ENCODE results near the gene UPF1. TPM values are rescaled to one million over a fixed set of nuclear protein-coding genes. Genes with fewer than 3 reads are reported as not detected.

UPF1 gene
- total RNA-seq, 2 donors from 2014 or later: 38.9 to 59.0 TPM

GRCh38 chr19:18865973-18866799, 34.4 kb downstream of the UPF1 start:
- peaks cover 26 to 46% of the 10 kb centered on the region in 2 donors for H3K36me3 ChIP-seq (replicated peaks in 1 of 2; ENCODE audit: insufficient read depth in 1 of 2, low read depth in 2 of 2)
- no peak overlapping the region for H3K4me3 ChIP-seq
- no peak overlapping the region for H3K27ac ChIP-seq
- no peaks in the 10 kb centered on the region for H3K9me3 ChIP-seq
- peak; percentile 60 for ATAC-seq
- intact Hi-C loops (cut with DNase I): no loop called here
- WGBS, 2 donors: 40 to 49% methylated on average over 26 to 35 of the region's 38 CpGs
- DNase-seq: peak in 3 of 4 donors; percentile 41 to 62 (median 44)
- TF ChIP-seq CTCF (IDR thresholded peaks at IDR 0.05): peak; percentile 56 to 95 (median 78)
- no peak for TF ChIP-seq POLR2A (IDR thresholded peaks at IDR 0.05)
- no peaks in the 10 kb centered on the region for H3K4me1 ChIP-seq
- H3K27me3 ChIP-seq: no peaks in the 10 kb centered on the region

- Histone ChIP-seq H3K4me1 (no peaks in the 10 kb centered on the region), H3K4me3 (no peak overlapping the region), H3K36me3 (replicated peaks in 1 of 2; ENCODE audit: insufficient read depth in 1 of 2, low read depth in 2 of 2) (peaks cover 21 to 40% of the 10 kb centered on the region in 2 donors), H3K27me3 (no peaks in the 10 kb centered on the region), H3K27ac (no peak overlapping the region), H3K9me3 (no peaks in the 10 kb centered on the region)
- WGBS, 2 donors: 86 to 90% methylated on average over 17 of the region's 17 CpGs
- intact Hi-C loops (cut with DNase I): no loop called here
- TF ChIP-seq CTCF (IDR thresholded peaks at IDR 0.05) (peak in 2 of 7 experiments; percentile 0 to 2), POLR2A (IDR thresholded peaks at IDR 0.05) (no peak)
- DNase-seq (no peak), ATAC-seq (no peak)
Measured at GRCh38 chr19:18866800-18867123, 35.0 kb downstream of the UPF1 start.

GRCh38 chr19:18867199-18867598, 35.4 kb downstream of the UPF1 start:
- intact Hi-C loops (cut with DNase I): no loop called here
- Histone ChIP-seq H3K27me3 (no peaks in the 10 kb centered on the region), H3K9me3 (no peaks in the 10 kb centered on the region), H3K4me3 (no peak overlapping the region), H3K4me1 (no peaks in the 10 kb centered on the region), H3K27ac (no peak overlapping the region), H3K36me3 (replicated peaks in 1 of 2; ENCODE audit: insufficient read depth in 1 of 2, low read depth in 2 of 2) (peaks cover 17 to 37% of the 10 kb centered on the region in 2 donors)
- 89 to 92% methylated on average over 12 to 21 of the region's 23 CpGs for WGBS, 2 donors
- DNase-seq (no peak), ATAC-seq (no peak)
- TF ChIP-seq CTCF (IDR thresholded peaks at IDR 0.05) (no peak), POLR2A (IDR thresholded peaks at IDR 0.05) (no peak)

- no peaks in the 10 kb centered on the region for H3K27me3 ChIP-seq
- no peak overlapping the region for H3K27ac ChIP-seq
- peaks cover 13 to 35% of the 10 kb centered on the region in 2 donors for H3K36me3 ChIP-seq (replicated peaks in 1 of 2; ENCODE audit: insufficient read depth in 1 of 2, low read depth in 2 of 2)
- no peak for TF ChIP-seq CTCF (IDR thresholded peaks at IDR 0.05)
- TF ChIP-seq POLR2A (IDR thresholded peaks at IDR 0.05): no peak
- intact Hi-C loops (cut with DNase I): no loop called here
- H3K4me3 ChIP-seq: no peak overlapping the region
- no peaks in the 10 kb centered on the region for H3K4me1 ChIP-seq
- ATAC-seq: no peak
- DNase-seq: no peak
- WGBS, 2 donors: 93% methylated on average over 15 to 23 of the region's 23 CpGs
- H3K9me3 ChIP-seq: no peaks in the 10 kb centered on the region
Measured at GRCh38 chr19:18867751-18868150, 36.0 kb downstream of the UPF1 start.
